Body of pancreas (tissue), 4 donors: ENCODE measurements around the gene CBX4.

Experiments used
- POLR2A ChIP-seq, 3 donors: fragments of 450-650 bp; IDR thresholded peaks; one replicate each; pipeline ENCODE4 v1.6.1; 2016; ENCODE audit warnings: antibody characterized with exemption in 3 of 3, mild to moderate bottlenecking in 2 of 3
- TF ChIP-seq, protein P1 (sequence below), 7 experiments: fragments of 450-650 bp in 4 of 7; fragments of 200-600 bp in 3 of 7; sonication (generic) in 3 of 7; IDR thresholded peaks; one replicate each; pipeline ENCODE4 v1.5.1; 2016 to 2019; ENCODE audit warnings: antibody characterized with exemption in 7 of 7

DNA sequence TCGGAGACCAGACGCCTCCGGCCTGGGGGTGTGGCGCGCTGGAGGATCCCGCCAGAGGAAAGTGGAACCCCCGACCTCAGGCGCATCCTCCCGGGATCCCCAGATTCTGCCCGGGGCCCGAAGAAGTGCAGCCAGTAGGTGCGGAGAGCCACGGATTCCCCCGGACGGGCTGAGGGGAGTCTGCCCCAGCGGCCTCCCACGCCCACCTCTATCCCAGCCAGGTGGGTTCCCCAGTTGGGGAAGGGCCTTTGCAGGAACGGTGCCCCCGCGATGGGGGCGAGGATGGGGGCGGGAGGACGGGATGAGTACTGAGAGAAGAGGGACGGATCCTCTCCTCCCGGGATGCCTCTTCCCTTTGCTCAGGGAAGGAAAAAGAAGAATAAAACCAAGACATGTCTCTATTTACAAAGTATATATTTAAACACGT is 47.5 kb downstream of the CBX4 start:
- TF ChIP-seq, protein P1, sequence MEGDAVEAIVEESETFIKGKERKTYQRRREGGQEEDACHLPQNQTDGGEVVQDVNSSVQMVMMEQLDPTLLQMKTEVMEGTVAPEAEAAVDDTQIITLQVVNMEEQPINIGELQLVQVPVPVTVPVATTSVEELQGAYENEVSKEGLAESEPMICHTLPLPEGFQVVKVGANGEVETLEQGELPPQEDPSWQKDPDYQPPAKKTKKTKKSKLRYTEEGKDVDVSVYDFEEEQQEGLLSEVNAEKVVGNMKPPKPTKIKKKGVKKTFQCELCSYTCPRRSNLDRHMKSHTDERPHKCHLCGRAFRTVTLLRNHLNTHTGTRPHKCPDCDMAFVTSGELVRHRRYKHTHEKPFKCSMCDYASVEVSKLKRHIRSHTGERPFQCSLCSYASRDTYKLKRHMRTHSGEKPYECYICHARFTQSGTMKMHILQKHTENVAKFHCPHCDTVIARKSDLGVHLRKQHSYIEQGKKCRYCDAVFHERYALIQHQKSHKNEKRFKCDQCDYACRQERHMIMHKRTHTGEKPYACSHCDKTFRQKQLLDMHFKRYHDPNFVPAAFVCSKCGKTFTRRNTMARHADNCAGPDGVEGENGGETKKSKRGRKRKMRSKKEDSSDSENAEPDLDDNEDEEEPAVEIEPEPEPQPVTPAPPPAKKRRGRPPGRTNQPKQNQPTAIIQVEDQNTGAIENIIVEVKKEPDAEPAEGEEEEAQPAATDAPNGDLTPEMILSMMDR (IDR thresholded peaks at IDR 0.05) = no peak
- no peak for TF ChIP-seq POLR2A (IDR thresholded peaks at IDR 0.05)
